SU-DHL-6 (cell line): ENCODE measurements around the gene ZNF541.
"Not testable (repeated sequence)": the region's sequence is repeated elsewhere in the genome, so short reads cannot be mapped to it uniquely, and the experiment has no call there.

Experiments
- H2AFZ ChIP-seq: fragments of 200-600 bp; sonication (generic); 2 replicates; pipeline ENCODE4 v1.6.1; 2014; ENCODE audit warnings: low read depth, mild to moderate bottlenecking, moderate library complexity, mixed read lengths, antibody characterized with exemption, low read length; ENCODE audit not compliant: severe bottlenecking
- H3F3A ChIP-seq: fragments of 200-600 bp; shearing (Covaris generic); 2 replicates; pipeline ENCODE4 v1.6.0; 2016; ENCODE audit warnings: antibody characterized with exemption, mild to moderate bottlenecking; ENCODE audit not compliant: insufficient read depth
- H3K27ac ChIP-seq: fragments of 200-600 bp; sonication (generic); 2 replicates; pipeline ENCODE4 v1.5.1; 2016; ENCODE audit warnings: low read depth, mild to moderate bottlenecking, low read length, moderate library complexity, mixed read lengths
- H3K27me3 ChIP-seq: fragments of 200-600 bp; sonication (generic), shearing (Covaris generic); 2 replicates; pipeline ENCODE4 v1.6.0; 2014; ENCODE audit warnings: mild to moderate bottlenecking, low read length
- H3K36me3 ChIP-seq: fragments of 200-600 bp; sonication (generic); 2 replicates; pipeline ENCODE4 v1.6.1; 2014; ENCODE audit warnings: mild to moderate bottlenecking, low read length, mixed read lengths
- H3K4me2 ChIP-seq: fragments of 300-600, 200-600 bp; shearing (Covaris generic), sonication (generic); 2 replicates; pipeline ENCODE4 v1.6.0; 2014; ENCODE audit warnings: low read length, low read depth, mild to moderate bottlenecking; ENCODE audit not compliant: poor library complexity, severe bottlenecking
- H3K4me3 ChIP-seq: fragments of 200-600 bp; sonication (generic); 2 replicates; pipeline ENCODE4 v1.5.1; 2014; ENCODE audit warnings: antibody characterized with exemption, low read length, mild to moderate bottlenecking, mixed read lengths; ENCODE audit not compliant: insufficient read depth, poor library complexity, severe bottlenecking
- H3K79me2 ChIP-seq: fragments of 200-600 bp; sonication (generic); 2 replicates; pipeline ENCODE4 v1.6.1; 2014; ENCODE audit warnings: mild to moderate bottlenecking, low read length, moderate library complexity; ENCODE audit not compliant: insufficient read depth
- H3K9ac ChIP-seq: fragments of 200-600 bp; sonication (generic); 2 replicates; pipeline ENCODE4 v1.7.0; 2014; ENCODE audit warnings: mild to moderate bottlenecking, low read length
- H3K9me2 ChIP-seq: fragments of 200-600 bp; sonication (generic); replicated peaks from 2 replicates; pipeline ENCODE4 v1.6.1; 2014; ENCODE audit warnings: low read length; ENCODE audit not compliant: insufficient read depth
- H3K9me3 ChIP-seq: fragments of 200-600 bp; sonication (generic); 2 replicates; pipeline ENCODE4 v1.6.1; 2014; ENCODE audit warnings: low read length, mixed read lengths; ENCODE audit not compliant: insufficient read depth
- H4K20me1 ChIP-seq: fragments of 200-600 bp; sonication (generic); 2 replicates; pipeline ENCODE4 v1.6.1; 2014; ENCODE audit warnings: low read depth, mild to moderate bottlenecking, antibody characterized with exemption, low read length, moderate library complexity, mixed read lengths
- EZH2phosphoT487 ChIP-seq: fragments of 200-600 bp; sonication (generic), shearing (Covaris generic); conservative IDR thresholded peaks from 2 replicates; pipeline ENCODE4 v1.6.1; 2018; ENCODE audit warnings: mild to moderate bottlenecking, antibody characterized with exemption, low read length, moderate library complexity, mixed read lengths
- TF ChIP-seq, protein P1 (sequence below): fragments of 200-600 bp; sonication (generic); IDR thresholded peaks from one replicate; pipeline ENCODE4 v1.5.1; 2017; ENCODE audit warnings: antibody characterized with exemption, mild to moderate bottlenecking, low read length, moderate library complexity; ENCODE audit not compliant: insufficient read depth, poor library complexity, severe bottlenecking

Gene ZNF541

DNA sequence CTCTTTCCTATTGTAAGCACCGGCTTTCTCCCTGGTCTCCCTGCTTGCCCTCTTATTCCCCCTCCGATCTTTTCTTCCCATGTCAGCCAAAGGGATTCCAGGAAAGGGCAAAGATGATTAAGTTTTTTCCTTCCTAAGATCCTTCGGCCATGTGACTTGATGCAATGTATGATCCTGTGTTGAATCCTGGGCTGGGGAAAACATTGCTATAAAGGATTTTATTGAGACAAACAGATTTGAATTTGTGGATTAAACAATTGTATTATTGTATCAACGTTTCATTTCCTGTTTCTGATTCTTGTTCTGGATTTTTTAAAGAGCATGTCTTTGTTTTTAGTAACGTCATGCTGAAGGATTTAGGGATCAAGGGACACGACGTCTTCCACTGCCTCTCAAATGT lies 16.9 kb upstream of the ZNF541 start:
- Histone ChIP-seq H3K4me2 (no peak overlapping the region), H3K27me3 (no peaks in the 10 kb centered on the region; the same call in 1 of the 2 replicates), H3K9ac (no peak overlapping the region), H3F3A (no peaks in the 10 kb centered on the region), H3K9me2 (no peaks in the 10 kb centered on the region), H3K36me3 (no peaks in the 10 kb centered on the region), H2AFZ (no peak overlapping the region), H4K20me1 (no peaks in the 10 kb centered on the region), H3K79me2 (no peaks in the 10 kb centered on the region), H3K27ac (no peak overlapping the region), H3K9me3 (peaks cover 5% of the 10 kb centered on the region; the same call in 1 of the 2 replicates), H3K4me3 (no peak overlapping the region)
- no peak for TF ChIP-seq EZH2phosphoT487
- TF ChIP-seq, protein P1, sequence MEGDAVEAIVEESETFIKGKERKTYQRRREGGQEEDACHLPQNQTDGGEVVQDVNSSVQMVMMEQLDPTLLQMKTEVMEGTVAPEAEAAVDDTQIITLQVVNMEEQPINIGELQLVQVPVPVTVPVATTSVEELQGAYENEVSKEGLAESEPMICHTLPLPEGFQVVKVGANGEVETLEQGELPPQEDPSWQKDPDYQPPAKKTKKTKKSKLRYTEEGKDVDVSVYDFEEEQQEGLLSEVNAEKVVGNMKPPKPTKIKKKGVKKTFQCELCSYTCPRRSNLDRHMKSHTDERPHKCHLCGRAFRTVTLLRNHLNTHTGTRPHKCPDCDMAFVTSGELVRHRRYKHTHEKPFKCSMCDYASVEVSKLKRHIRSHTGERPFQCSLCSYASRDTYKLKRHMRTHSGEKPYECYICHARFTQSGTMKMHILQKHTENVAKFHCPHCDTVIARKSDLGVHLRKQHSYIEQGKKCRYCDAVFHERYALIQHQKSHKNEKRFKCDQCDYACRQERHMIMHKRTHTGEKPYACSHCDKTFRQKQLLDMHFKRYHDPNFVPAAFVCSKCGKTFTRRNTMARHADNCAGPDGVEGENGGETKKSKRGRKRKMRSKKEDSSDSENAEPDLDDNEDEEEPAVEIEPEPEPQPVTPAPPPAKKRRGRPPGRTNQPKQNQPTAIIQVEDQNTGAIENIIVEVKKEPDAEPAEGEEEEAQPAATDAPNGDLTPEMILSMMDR, result no peak

DNA sequence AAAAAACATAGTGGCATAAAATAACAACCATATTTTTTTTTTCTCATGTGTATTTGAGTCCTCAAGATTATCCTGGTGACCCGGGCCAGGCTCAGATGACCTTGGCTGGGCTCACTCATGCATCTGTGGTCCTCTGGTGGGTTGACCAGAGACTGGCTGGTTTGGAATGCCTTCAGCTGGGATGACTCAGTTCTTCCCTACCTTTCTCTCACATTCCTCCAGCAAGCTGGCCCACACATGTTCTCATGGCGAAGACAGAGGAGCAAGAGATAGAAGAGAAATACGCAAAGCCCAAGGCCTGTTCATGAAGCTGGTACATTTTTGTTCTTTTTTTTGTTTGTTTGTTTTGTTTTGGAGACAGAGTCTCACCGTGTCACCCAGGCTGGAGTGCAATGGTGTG lies 14.3 kb upstream of the ZNF541 start:
- no peak overlapping the region for H3K4me3 ChIP-seq
- no peaks in the 10 kb centered on the region for H3F3A ChIP-seq

DNA sequence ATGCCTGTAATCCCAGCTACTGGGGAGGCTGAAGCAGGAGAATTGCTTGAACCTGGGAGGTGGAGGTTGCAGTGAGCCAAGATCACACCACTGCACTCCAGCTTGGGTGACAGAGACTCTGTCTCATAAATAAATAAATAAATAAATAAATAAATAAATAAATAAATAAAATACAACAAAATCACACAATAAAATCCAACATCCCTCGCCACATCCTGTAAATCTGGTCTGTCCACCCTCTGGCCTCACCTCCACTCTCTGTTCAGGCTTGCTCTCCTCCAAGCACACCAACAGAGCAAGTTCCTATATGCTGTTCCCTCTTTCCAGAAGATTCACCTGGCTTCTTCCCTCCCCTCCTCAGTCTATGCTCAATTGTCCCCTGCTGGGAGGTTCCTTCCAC lies 10.2 kb upstream of the ZNF541 start:
- not testable (repeated sequence) for H3K36me3 ChIP-seq, H3K27me3 ChIP-seq, H3K9me3 ChIP-seq, H3K4me2 ChIP-seq, H3K9ac ChIP-seq, H4K20me1 ChIP-seq, H2AFZ ChIP-seq, H3K4me3 ChIP-seq, H3K9me2 ChIP-seq, H3F3A ChIP-seq, H3K27ac ChIP-seq, H3K79me2 ChIP-seq

More for the DNA sequence above, 14.3 kb upstream of the ZNF541 start:
- Histone ChIP-seq H2AFZ (no peak overlapping the region), H3K9me2 (no peaks in the 10 kb centered on the region), H3K36me3 (no peaks in the 10 kb centered on the region), H3K79me2 (no peaks in the 10 kb centered on the region), H3K27ac (no peak overlapping the region), H3K9ac (no peak overlapping the region), H3K4me2 (no peak overlapping the region), H3K27me3 (no peaks in the 10 kb centered on the region; the same call in 1 of the 2 replicates), H4K20me1 (no peaks in the 10 kb centered on the region), H3K9me3 (peaks cover 5% of the 10 kb centered on the region; the same call in 1 of the 2 replicates)
- no peak for TF ChIP-seq EZH2phosphoT487
- TF ChIP-seq, protein P1, result no peak

DNA sequence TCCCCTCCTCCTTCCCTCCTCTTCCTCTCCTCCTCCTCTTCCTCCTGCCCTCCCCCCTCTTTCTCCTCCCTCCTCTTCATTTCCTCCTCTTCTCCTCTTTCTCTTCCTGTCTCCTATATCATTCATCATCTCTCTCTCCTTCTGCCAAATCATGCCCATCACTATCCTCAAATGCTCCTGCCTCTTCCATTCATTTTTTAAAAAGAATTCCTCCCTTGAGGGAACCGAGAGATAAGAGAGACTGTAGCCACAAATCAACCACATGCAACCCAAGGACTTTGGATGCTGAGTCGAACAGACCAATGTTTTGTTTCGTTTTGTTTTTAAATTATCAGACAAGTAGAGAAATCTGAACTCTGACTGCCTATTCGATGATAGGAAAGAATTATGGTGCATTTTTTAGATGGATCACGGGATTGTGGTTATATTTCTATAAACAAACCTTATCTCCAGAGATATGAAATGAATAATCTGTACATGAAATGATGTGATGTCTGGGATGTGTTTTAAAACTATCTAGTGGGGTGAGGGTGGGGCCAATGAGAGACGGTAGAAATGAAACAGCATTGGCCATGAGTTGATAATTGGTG lies 9.5 kb upstream of the ZNF541 start:
- Histone ChIP-seq H3K36me3 (no peaks in the 10 kb centered on the region), H3K9ac (no peak overlapping the region), H3F3A (peaks cover 10% of the 10 kb centered on the region; the same call in 1 of the 2 replicates), H3K27me3 (no peaks in the 10 kb centered on the region; the same call in 1 of the 2 replicates), H3K27ac (no peak overlapping the region), H3K9me2 (no peaks in the 10 kb centered on the region), H3K9me3 (peaks cover 9% of the 10 kb centered on the region; the same call in 1 of the 2 replicates), H2AFZ (no peak overlapping the region), H3K79me2 (no peaks in the 10 kb centered on the region), H3K4me3 (no peak overlapping the region), H4K20me1 (no peaks in the 10 kb centered on the region), H3K4me2 (no peak overlapping the region)
- TF ChIP-seq, protein P1, result no peak
- TF ChIP-seq EZH2phosphoT487, result no peak
